Stimulated activated CD4-positive, alpha-beta T cell treated with anti-CD3 and anti-CD28 coated beads, TNF-alpha, amount 100 ng/mL, for 48 hours (primary cell): ENCODE measurements around the gene RIMOC1.

Source experiments
- DNase-seq, 3 donors: peaks; one replicate each; pipeline ENCODE4 v3.0.0-alpha.2; 2020; ENCODE audit warnings: low read depth in 3 of 3

The RIMOC1 gene

DNA sequence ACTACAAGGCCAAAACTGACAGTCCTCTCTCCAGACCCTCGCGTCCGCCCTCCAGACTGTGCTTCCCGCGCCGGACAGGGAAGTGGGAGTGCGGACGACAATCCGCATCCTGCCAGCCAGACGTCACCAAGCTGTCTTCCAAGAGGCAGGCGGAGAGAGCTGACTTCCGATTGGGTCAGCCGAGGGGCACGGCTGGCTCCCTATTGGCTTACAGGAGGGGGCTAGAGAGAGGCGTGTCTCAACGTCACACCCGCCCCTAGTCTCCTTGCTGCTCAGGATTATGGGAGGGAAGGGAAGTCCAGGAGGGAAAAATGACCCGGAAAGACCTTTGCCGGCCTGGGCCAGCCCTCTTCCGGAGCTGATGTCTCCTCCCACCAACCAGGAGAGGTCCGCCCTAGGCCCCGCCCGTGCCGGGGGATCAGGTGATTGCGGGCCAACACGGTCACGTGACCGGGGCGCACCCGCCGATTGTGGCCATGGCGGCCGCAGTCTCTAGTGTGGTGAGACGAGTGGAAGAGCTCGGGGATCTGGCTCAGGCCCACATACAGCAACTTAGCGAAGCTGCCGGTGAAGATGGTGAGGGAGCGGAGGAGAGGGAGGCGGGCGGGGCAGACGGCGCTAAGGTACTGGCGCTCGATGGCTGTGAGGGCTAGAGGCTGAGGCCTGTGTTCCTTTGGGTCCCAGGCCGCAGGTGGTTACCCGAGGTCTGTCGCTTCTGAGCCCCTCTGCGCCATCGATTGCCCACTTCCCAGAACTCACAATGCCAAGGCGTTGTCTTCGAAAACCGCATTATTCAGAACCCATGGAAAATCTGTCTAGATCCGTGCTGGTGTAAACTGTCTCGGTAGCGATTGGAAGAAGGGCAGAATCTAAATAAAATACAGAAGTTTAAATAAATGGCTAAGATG lies at the start of gene RIMOC1:
Gene RIMOC1 (plus strand): TSS at position 453 of the 908 bp plus-strand sequence. CDS start 24 bp downstream, at position 477.
- DNase-seq, result peak; percentile 95 to 97 (median 97)

- peak in 1 of 3 donors; percentile 51 for DNase-seq
These were observed 47.3 kb upstream of the RIMOC1 start for GRCh38 chr5:41856644-41857491.

GRCh38 chr5:41857989-41858388 lies 46.2 kb upstream of the RIMOC1 start:
- DNase-seq, result no peak

- no peak for DNase-seq
These were observed 45.3 kb upstream of the RIMOC1 start for GRCh38 chr5:41858890-41859289.

DNA sequence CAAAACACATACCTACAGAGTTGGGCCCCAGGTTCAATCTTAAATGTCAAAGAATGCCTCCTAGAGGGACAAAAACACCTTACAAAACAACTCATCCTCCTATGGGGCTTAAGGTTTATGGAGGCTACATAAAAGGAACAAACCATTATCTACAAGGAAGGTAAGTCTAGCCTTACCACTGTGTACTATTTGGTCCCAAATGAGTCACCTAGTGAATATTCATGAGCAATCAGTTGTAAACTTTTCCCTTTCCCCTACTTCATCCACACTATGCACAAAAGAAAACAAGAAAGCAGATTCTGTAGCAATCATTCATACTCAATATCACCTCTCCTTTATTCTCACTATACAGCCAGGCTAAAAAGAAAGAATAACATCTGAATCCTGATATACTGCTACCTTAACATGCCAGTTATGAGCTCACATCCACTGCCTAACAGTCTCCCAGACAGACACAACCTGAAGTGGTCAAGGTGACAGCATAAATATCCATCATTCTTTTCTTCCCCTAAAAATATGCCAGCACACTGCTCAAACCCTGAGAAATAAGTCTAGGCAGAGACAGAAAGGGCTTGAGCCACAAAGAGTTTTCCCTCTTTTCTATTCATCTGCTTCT lies 40.2 kb upstream of the RIMOC1 start:
- DNase-seq, result no peak

DNA sequence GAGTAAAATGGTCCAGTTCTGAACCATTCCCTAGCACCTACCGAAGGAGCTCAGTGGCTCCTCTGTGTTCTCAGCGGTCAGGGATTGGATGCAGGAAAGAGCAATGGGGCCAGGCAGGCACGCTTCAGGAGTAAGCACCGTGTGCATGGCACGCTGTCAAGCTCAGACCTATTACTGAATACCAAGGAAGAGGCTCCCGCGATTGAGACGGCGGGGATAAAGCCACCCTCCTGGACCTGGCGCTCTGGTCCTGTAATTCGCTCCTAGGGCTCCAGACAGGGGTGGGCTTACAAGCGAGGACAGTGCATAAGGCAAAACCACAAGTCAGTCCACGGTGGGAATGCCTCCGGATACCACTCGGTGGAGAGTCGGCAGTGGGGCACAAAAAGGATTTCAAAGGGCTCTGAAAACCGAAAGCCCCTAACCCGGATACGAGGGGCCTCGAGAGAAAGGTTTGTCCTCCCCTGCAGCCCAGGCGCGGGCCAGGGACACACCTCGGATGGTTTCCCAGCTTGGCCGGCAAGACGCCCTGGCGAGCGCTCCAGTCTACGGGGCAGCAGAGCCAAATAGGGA lies 34.9 kb upstream of the RIMOC1 start:
- DNase-seq, result no peak

DNA sequence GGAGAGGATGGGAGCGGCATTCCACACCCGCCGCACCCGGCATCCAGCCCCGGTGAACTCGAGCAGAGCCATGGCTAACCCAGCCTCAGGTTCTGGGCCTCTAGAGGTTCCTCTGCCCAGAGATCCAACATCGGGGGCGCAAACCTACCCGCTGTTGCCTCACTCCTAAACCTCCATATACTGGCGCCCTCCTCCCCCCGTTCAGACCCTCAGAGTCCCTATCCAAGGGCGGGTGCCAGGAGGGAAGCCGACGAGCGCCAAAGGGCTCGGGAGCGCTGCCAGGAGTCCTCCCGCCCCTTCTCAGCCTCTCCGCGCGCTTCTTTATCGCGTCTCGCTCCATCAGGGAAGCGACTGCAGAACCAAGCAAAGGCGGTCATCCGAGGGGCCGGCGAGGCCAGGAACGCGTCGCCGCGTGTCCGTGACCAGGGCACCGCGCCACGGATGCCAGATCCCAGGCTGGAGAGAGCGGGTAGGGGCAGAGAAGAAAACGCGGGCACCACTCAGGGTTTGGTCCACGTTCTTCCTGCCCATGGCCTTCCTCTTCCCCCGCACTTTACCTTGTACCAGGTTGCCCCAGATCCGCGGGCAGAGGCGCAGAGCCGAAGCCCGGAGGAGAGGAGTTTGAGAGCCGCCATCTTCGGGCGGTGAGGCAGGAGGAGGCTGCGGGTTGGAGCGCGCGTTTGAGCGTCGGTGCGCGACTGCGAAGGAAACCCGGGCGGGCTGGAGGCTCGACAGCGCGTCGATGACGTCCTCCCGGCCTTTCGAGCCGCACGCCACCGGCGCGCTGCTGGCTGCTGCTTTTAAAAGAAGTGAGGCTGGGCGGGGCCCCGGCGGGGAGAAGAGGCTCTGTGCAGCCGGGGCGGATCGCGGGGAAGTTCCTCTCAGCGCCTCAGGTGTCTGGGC lies 34.2 kb upstream of the RIMOC1 start, which contains the start of gene OXCT1:
Gene OXCT1 (minus strand): TSS at position 702 of the 903 bp plus-strand sequence. CDS start 67 bp downstream, at position 635.
- peak; percentile 84 to 88 (median 85) for DNase-seq

GRCh38 chr5:41870627-41871048 lies 33.5 kb upstream of the RIMOC1 start:
- DNase-seq, result no peak

DNA sequence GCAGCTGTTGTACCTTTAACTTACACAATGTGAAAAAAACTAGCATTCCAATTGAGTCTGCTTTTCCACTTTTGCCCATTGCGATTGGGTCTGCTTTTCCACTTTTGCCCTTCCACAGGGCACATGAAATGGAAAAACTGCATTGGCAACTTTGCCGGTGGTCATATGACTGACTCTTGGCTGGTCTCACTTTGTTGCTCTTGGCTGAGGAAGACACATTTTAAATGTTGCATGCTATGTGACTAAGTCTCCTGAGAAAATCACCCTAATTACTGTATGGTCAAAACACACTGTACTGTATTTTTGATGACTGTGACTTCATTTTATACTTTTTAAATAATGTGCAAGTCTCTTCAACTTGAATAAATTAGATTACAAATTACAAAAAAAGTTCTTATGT lies 32.3 kb upstream of the RIMOC1 start:
- no peak for DNase-seq

GRCh38 chr5:41874512-41875060 lies 29.6 kb upstream of the RIMOC1 start:
- DNase-seq, result no peak

- no peak for DNase-seq
These were observed 29.0 kb upstream of the RIMOC1 start for GRCh38 chr5:41875121-41875520.

DNA sequence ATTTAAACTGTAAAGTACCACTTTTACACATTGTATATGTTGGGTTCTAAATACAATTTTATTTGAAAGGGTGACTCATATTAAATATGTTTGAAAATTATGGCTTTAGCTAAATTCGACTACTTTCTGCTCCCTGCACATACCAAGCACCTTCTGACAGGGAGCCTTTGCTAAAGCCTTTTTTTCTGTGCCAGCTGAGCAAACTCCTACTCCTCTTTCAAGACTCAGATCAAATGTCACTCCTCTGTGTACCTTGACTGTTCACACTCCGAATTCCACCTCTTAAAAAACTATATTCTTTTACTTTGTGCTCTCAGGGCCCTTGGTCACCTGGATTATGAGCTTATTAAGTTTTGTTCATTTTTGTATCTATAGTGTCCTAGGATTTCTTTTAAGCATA lies 27.5 kb upstream of the RIMOC1 start:
- no peak for DNase-seq

- DNase-seq, result no peak
These were observed 26.7 kb upstream of the RIMOC1 start for GRCh38 chr5:41877408-41877807.

GRCh38 chr5:41878173-41878572 lies 26.0 kb upstream of the RIMOC1 start:
- DNase-seq, result no peak

DNA sequence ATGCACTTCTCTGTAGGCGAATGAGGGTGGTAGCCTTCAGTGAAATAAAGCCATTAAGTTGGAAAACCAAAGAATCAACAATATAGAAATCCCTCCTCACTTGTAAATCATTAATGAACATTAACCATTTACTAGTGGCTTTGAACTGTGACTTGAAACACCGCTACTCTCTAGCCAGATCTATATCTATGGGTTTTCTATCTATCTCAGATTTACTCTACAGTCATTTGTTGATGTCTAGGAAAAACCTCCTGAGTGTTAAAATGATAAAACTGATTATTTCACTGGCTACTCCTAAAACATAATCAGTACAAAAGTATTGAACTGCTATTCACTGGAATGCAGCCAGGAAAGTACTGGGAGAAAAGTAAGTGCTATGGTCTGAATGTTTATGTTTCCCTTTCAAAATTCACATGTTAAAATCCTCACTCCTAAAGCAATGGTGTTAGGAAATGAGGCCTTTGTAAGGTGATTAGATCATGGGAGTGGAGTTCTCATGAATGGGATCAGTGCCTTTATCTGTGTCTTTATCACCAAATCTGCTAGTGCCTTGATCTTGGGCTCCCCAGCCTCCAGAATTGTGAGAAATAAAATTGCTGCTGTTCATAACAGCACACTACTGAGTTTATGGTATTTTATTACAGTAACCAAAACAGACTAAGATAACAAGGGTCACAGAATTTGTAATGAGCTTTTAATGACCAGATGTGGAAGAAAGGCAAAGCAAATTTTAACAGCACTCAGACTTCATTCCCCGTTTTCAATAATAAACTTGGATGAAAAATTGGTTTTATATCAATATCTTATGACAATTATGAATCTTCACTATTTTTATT lies 25.3 kb upstream of the RIMOC1 start:
- no peak for DNase-seq

GRCh38 chr5:41882765-41883164 lies 21.4 kb upstream of the RIMOC1 start:
- DNase-seq, result no peak

GRCh38 chr5:41883243-41883642 lies 20.9 kb upstream of the RIMOC1 start:
- DNase-seq, result no peak

- no peak for DNase-seq
These were observed 20.2 kb upstream of the RIMOC1 start for GRCh38 chr5:41883936-41884335.

- no peak for DNase-seq
These were observed 18.9 kb upstream of the RIMOC1 start for GRCh38 chr5:41885286-41885685.
